Large intestine (tissue), 3 donors: Measurements from ENCODE around the gene NECTIN1. TPM values are rescaled to one million over a fixed set of nuclear protein-coding genes. Genes with fewer than 3 reads are reported as not detected.

Experiments
- DNase-seq, 2 donors: peaks; one replicate each; pipeline versions ENCODE4 v3.0.0 to v3.0.0-alpha.2; 2013
- H3K27ac ChIP-seq: one replicate; pipeline ENCODE4 v1.5.1; 2013; ENCODE audit warnings: low read length
- H3K27me3 ChIP-seq: 2 replicates; pipeline ENCODE4 v1.6.1; 2013; ENCODE audit warnings: low read length; ENCODE audit not compliant: control insufficient read depth, insufficient read depth
- H3K36me3 ChIP-seq: 2 replicates; pipeline ENCODE4 v1.6.1; 2013; ENCODE audit warnings: low read length; ENCODE audit not compliant: control insufficient read depth, insufficient read depth
- H3K4me1 ChIP-seq: one replicate; pipeline ENCODE4 v1.6.1; 2013; ENCODE audit warnings: low read length; ENCODE audit not compliant: control insufficient read depth, insufficient read depth
- H3K4me3 ChIP-seq: one replicate; pipeline ENCODE4 v1.5.1; 2013; ENCODE audit warnings: low read length
- H3K9me3 ChIP-seq: one replicate; pipeline ENCODE4 v1.6.1; 2013; ENCODE audit warnings: mild to moderate bottlenecking, low read depth, low read length, moderate library complexity; ENCODE audit not compliant: control insufficient read depth
- WGBS: methylation state at CpG from one replicate; pipeline ENCODE4 v1.1.5; 2013; ENCODE audit warnings: low lambda C conversion rate; ENCODE audit not compliant: insufficient coverage; 5-methylcytosine and 5-hydroxymethylcytosine counted together
- polyA plus RNA-seq: library from polyadenylated mRNA; unstranded; fragments of 120-200 nt; gene quantifications from one replicate; pipeline ENCODE4 v1.2.1, GENCODE V29; 2013

Gene NECTIN1
- polyA plus RNA-seq, 1 donor, result 35.4 TPM

GRCh38 chr11:119704849-119705248, 24.2 kb downstream of the NECTIN1 start:
- WGBS, result no CpG with 5 or more reads among the region's 2 CpGs
- peak; percentile 76 to 87 for DNase-seq
- Histone ChIP-seq H3K36me3 (no peaks in the 10 kb centered on the region), H3K4me1 (peaks cover 73% of the 10 kb centered on the region), H3K9me3 (no peaks in the 10 kb centered on the region), H3K27me3 (no peaks in the 10 kb centered on the region), H3K4me3 (no peak overlapping the region), H3K27ac (peak overlapping the region; percentile 52)

- WGBS, result no CpG with 5 or more reads among the region's 15 CpGs
- Histone ChIP-seq H3K27me3 (no peaks in the 10 kb centered on the region), H3K36me3 (no peaks in the 10 kb centered on the region), H3K4me3 (no peak overlapping the region), H3K4me1 (peaks cover 92% of the 10 kb centered on the region), H3K27ac (no peak overlapping the region), H3K9me3 (no peaks in the 10 kb centered on the region)
- peak in 1 of 2 donors; percentile 58 for DNase-seq
These were observed 27.1 kb downstream of the NECTIN1 start for GRCh38 chr11:119701591-119702549.

GRCh38 chr11:119700536-119701346, 28.3 kb downstream of the NECTIN1 start:
- peak in 1 of 2 donors; percentile 72 for DNase-seq
- no peak overlapping the region for H3K27ac ChIP-seq
- H3K27me3 ChIP-seq, result no peaks in the 10 kb centered on the region
- H3K36me3 ChIP-seq, result no peaks in the 10 kb centered on the region
- no peak overlapping the region for H3K4me3 ChIP-seq
- WGBS, result no CpG with 5 or more reads among the region's 13 CpGs
- H3K4me1 ChIP-seq, result peaks cover 92% of the 10 kb centered on the region
- no peaks in the 10 kb centered on the region for H3K9me3 ChIP-seq

- peaks cover 91% of the 10 kb centered on the region for H3K4me1 ChIP-seq
- peak overlapping the region; percentile 78 for H3K27ac ChIP-seq
- DNase-seq, result no peak
- no peaks in the 10 kb centered on the region for H3K36me3 ChIP-seq
- no peaks in the 10 kb centered on the region for H3K9me3 ChIP-seq
- H3K27me3 ChIP-seq, result no peaks in the 10 kb centered on the region
- H3K4me3 ChIP-seq, result no peak overlapping the region
- no CpG with 5 or more reads among the region's 7 CpGs for whole genome bisulfite sequencing
These were observed 29.0 kb downstream of the NECTIN1 start for GRCh38 chr11:119700030-119700429.

GRCh38 chr11:119699227-119699626, 29.8 kb downstream of the NECTIN1 start:
- Histone ChIP-seq H3K27me3 (no peaks in the 10 kb centered on the region), H3K27ac (peak overlapping the region; percentile 78), H3K36me3 (no peaks in the 10 kb centered on the region), H3K4me3 (no peak overlapping the region), H3K4me1 (peaks cover 90% of the 10 kb centered on the region), H3K9me3 (no peaks in the 10 kb centered on the region)
- WGBS, result no CpG with 5 or more reads among the region's 13 CpGs
- peak; percentile 92 to 97 for DNase-seq

GRCh38 chr11:119697882-119698281, 31.1 kb downstream of the NECTIN1 start:
- WGBS, result no CpG with 5 or more reads among the region's 2 CpGs
- Histone ChIP-seq H3K27me3 (no peaks in the 10 kb centered on the region), H3K9me3 (no peaks in the 10 kb centered on the region), H3K27ac (no peak overlapping the region), H3K4me3 (no peak overlapping the region), H3K36me3 (no peaks in the 10 kb centered on the region), H3K4me1 (peaks cover 90% of the 10 kb centered on the region)
- DNase-seq, result no peak

GRCh38 chr11:119697445-119697844, 31.6 kb downstream of the NECTIN1 start:
- DNase-seq, result no peak
- no CpG with 5 or more reads among the region's 3 CpGs for WGBS
- no peak overlapping the region for H3K4me3 ChIP-seq
- H3K27ac ChIP-seq, result no peak overlapping the region
- H3K27me3 ChIP-seq, result no peaks in the 10 kb centered on the region
- H3K4me1 ChIP-seq, result peaks cover 90% of the 10 kb centered on the region
- no peaks in the 10 kb centered on the region for H3K36me3 ChIP-seq
- H3K9me3 ChIP-seq, result no peaks in the 10 kb centered on the region

GRCh38 chr11:119696378-119697222, 32.4 kb downstream of the NECTIN1 start:
- peak; percentile 90 to 95 for DNase-seq
- no CpG with 5 or more reads among the region's 20 CpGs for WGBS
- Histone ChIP-seq H3K9me3 (no peaks in the 10 kb centered on the region), H3K27ac (no peak overlapping the region), H3K36me3 (no peaks in the 10 kb centered on the region), H3K27me3 (no peaks in the 10 kb centered on the region), H3K4me1 (peaks cover 81% of the 10 kb centered on the region), H3K4me3 (no peak overlapping the region)

- H3K9me3 ChIP-seq, result no peaks in the 10 kb centered on the region
- H3K27ac ChIP-seq, result no peak overlapping the region
- no peaks in the 10 kb centered on the region for H3K36me3 ChIP-seq
- peak; percentile 70 to 84 for DNase-seq
- H3K27me3 ChIP-seq, result no peaks in the 10 kb centered on the region
- WGBS, result no CpG with 5 or more reads among the region's 3 CpGs
- H3K4me1 ChIP-seq, result peaks cover 59% of the 10 kb centered on the region
- H3K4me3 ChIP-seq, result no peak overlapping the region
These were observed 34.7 kb downstream of the NECTIN1 start for GRCh38 chr11:119694334-119694733.
